Suprapubic skin (tissue), 4 donors: ENCODE results near the gene SMYD3.
"Not testable (repeated sequence)": the region's sequence is repeated elsewhere in the genome, so short reads cannot be mapped to it uniquely, and the experiment has no call there.

Experiments used
- CTCF ChIP-seq, 2 donors: fragments of 200-600 bp in 1 of 2; fragments of 450-650 bp in 1 of 2; sonication (generic) in 1 of 2; IDR thresholded peaks; one replicate each; pipeline ENCODE4 v1.5.1; 2016 to 2019; ENCODE audit warnings: antibody characterized with exemption in 2 of 2, mild to moderate bottlenecking in 1 of 2, moderate library complexity in 1 of 2
- POLR2A ChIP-seq, 2 donors: fragments of 450-650 bp; IDR thresholded peaks; one replicate each; pipeline ENCODE4 v1.6.1; 2017; ENCODE audit warnings: antibody characterized with exemption in 2 of 2, mild to moderate bottlenecking in 2 of 2, moderate library complexity in 2 of 2
- POLR2AphosphoS5 ChIP-seq, 3 donors: sonication (generic); formaldehyde crosslinking; IDR thresholded peaks; one replicate each; pipeline ENCODE4 v1.6.1; 2017; ENCODE audit warnings: antibody characterized with exemption in 3 of 3

- TF ChIP-seq POLR2A, CTCF, POLR2AphosphoS5 (IDR thresholded peaks at IDR 0.05): not testable (repeated sequence)
Observed at GRCh38 chr1:246024118-246024517, 483.0 kb downstream of the SMYD3 start.
